BE2C (cell line): ENCODE results near the gene DNM1.

Source experiments
- DNase-seq: peaks from one replicate; pipeline ENCODE4 v3.0.0-alpha.2; 2020
- H3K27me3 ChIP-seq: fragments of 250-450 bp; sonication (Bioruptor Pico); 2 replicates; pipeline ENCODE4 v1.5.1; 2020; ENCODE audit warnings: mild to moderate bottlenecking
- H3K36me3 ChIP-seq: fragments of 250-450 bp; sonication (Bioruptor Pico); 2 replicates; pipeline ENCODE4 v1.5.1; 2020; ENCODE audit warnings: mild to moderate bottlenecking
- H3K4me1 ChIP-seq: fragments of 250-450 bp; sonication (Bioruptor Pico); 2 replicates; pipeline ENCODE4 v1.5.1; 2020
- H3K4me3 ChIP-seq: 2 replicates; pipeline ENCODE4 v1.5.1; 2011; ENCODE audit warnings: low read depth, low read length
- H3K9me3 ChIP-seq: fragments of 250-450 bp; sonication (Bioruptor Pico); 2 replicates; pipeline ENCODE4 v1.5.1; 2020
- TF ChIP-seq, protein P1 (sequence below): IDR thresholded peaks from 2 replicates; pipeline ENCODE4 v1.5.1; 2012; ENCODE audit warnings: mild to moderate bottlenecking, low read depth, low read length

Gene DNM1

DNA sequence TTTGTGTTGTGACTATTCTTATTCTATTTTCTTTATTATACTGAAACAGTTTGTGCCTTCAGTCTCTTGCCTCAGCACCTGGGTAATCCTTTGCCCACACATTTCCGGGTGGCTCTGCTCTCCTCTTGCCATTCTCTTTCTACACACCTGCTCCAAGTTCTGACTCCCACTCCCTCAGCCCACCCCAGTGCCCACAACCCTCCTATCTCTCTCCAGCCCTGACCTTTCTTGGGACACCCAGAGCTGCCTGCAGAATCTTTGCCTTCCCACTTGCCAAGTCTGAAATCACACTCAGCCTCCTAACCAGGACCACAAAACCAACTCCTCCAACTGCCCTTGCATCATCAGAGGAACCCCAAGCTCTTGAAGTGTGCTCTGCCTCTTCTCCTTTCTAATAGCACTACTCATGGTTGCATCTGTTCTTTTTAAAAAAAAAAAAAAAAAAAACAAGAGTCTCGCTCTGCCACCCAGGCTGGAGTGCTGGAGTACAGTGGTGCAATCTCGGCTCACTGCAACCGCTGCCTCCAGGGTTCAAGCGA is 77.0 kb downstream of the DNM1 start:
- DNase-seq = no peak
- TF ChIP-seq, protein P1, sequence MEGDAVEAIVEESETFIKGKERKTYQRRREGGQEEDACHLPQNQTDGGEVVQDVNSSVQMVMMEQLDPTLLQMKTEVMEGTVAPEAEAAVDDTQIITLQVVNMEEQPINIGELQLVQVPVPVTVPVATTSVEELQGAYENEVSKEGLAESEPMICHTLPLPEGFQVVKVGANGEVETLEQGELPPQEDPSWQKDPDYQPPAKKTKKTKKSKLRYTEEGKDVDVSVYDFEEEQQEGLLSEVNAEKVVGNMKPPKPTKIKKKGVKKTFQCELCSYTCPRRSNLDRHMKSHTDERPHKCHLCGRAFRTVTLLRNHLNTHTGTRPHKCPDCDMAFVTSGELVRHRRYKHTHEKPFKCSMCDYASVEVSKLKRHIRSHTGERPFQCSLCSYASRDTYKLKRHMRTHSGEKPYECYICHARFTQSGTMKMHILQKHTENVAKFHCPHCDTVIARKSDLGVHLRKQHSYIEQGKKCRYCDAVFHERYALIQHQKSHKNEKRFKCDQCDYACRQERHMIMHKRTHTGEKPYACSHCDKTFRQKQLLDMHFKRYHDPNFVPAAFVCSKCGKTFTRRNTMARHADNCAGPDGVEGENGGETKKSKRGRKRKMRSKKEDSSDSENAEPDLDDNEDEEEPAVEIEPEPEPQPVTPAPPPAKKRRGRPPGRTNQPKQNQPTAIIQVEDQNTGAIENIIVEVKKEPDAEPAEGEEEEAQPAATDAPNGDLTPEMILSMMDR = no peak
- H3K36me3 ChIP-seq = no peaks in the 10 kb centered on the region

DNA sequence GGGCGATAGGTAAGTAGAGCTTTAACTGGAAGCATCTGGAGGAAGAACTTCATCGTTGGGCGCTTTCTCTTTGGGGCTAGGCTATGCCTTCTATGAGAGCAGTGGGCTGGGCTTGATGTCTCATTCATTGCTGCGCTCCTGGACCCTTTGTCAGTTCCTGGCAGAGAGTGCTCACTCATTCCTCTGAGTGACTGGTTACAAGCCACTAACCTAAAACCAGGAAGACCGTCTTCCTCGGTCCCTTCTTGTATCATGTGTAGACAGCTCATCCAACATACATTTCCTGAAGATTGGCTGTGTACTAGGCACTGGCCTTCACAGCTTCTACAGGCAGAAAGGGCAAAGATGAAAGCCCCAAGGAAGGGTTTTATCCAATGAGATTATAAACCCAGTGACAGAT is 79.3 kb downstream of the DNM1 start:
- Histone ChIP-seq H3K9me3 (no peaks in the 10 kb centered on the region), H3K36me3 (no peaks in the 10 kb centered on the region), H3K4me1 (no peaks in the 10 kb centered on the region), H3K27me3 (no peaks in the 10 kb centered on the region), H3K4me3 (no peak overlapping the region)
- TF ChIP-seq, protein P1 = no peak
- DNase-seq = no peak

More for the DNA sequence above, 77.0 kb downstream of the DNM1 start:
- Histone ChIP-seq H3K9me3 (no peaks in the 10 kb centered on the region), H3K4me3 (no peak overlapping the region), H3K4me1 (no peaks in the 10 kb centered on the region), H3K27me3 (no peaks in the 10 kb centered on the region)

DNA sequence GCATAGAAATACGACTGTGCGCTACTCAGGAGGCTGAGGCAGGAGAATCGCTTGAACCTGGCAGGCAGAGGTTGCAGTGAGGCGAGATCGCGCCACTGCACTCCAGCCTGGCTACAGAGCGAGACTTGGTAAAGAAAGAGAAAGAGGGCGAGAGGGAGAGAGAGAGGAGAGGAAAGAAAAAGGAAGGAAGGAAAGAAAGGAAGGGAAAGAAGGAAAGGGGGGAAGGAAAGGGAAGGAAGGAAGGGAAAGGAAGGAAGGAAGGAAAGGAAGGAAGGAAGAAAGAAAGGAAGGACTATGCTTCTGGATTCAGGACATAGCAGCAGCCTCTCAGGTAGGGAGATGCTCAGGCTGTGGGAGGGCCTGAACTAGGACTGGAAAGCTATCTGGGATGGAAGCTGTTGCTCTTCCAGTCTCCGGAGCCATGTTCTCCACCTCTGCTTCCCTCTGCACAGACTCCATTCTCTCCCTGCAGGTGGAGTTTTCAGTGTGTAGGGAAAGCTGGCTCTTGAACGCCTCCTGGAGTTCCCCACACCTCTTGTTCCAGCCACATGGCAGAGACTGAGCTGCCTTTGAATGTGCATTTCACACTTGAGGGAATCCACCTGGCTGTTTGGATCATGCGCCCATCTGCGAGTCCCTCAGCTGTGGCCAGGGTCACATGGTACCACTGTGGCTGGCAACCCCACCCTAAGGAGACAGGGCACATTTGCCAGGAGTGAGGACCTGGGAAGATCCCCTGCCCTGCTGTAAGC is 82.0 kb downstream of the DNM1 start:
- no peak overlapping the region for H3K4me3 ChIP-seq
- no peaks in the 10 kb centered on the region for H3K36me3 ChIP-seq
- no peaks in the 10 kb centered on the region for H3K9me3 ChIP-seq
- no peaks in the 10 kb centered on the region for H3K27me3 ChIP-seq
- H3K4me1 ChIP-seq = no peaks in the 10 kb centered on the region
- DNase-seq = no peak
- TF ChIP-seq, protein P1 = no peak

DNA sequence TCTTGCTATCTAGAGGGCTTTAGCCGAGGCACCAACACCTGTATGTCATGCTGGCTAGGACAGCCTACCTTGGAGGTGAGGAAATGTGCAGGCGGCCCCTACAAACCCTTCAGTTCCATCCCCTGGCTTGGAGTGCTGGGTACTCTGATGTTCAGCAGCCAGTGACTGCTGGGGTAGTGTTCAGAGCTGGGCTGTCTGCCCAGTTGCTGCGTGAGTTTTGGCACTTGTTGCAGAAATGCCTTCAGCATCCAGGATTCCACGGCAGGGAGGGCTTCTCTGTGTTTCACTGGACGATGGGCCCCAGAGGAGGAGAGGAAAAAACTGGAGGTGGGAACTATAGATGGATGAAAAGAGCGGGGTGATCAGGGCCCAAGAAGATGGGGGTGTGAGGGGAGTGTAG is 83.3 kb downstream of the DNM1 start:
- Histone ChIP-seq H3K36me3 (no peaks in the 10 kb centered on the region), H3K27me3 (no peaks in the 10 kb centered on the region), H3K4me1 (no peaks in the 10 kb centered on the region), H3K9me3 (no peaks in the 10 kb centered on the region), H3K4me3 (no peak overlapping the region)
- TF ChIP-seq, protein P1 = no peak
- no peak for DNase-seq

DNA sequence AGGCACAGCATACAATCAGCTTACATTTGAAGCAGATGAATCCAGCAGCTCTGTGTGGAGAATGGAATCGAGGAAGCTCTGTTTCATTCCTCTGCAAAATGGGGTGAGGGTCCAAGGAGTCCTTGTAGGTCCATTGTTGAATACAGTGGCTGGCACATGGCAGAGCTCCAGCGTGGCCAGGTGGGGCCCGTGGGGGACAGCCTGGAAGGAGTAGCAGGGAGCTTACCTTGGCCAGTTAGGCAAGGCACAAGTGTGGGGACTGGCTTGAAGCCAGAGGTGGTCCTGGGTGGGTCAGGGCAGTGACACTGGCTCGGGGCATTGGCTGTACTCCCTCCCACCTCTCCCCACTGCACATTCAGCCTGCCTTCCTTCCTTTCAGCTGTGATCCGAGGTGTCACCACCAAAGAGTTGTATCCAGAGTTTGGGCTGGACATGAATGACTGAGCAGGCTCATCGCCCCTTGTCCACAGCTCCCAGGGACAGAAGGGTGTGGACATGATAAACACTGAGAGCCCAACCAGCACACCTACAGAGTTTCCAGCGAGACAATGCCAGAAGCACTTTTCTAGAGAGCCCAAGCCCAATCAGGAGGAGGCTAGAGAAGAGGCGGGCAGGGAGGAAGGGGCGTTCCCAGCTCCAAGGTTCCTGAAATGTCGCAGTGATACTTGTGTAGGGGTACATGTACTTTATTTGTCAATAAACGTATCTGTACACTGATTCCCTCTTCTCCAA is 85.3 kb downstream of the DNM1 start:
- no peaks in the 10 kb centered on the region for H3K9me3 ChIP-seq

More for the DNA sequence above, 85.3 kb downstream of the DNM1 start:
- Histone ChIP-seq H3K4me1 (no peaks in the 10 kb centered on the region), H3K36me3 (no peaks in the 10 kb centered on the region), H3K4me3 (no peak overlapping the region), H3K27me3 (no peaks in the 10 kb centered on the region)
- DNase-seq = no peak
- TF ChIP-seq, protein P1 = no peak
